IPS DF 19.7 (cell line): ENCODE measurements around the gene YY1AP1.
"Not testable (repeated sequence)": the region's sequence is repeated elsewhere in the genome, so short reads cannot be mapped to it uniquely, and the experiment has no call there.

Experiments used
- DNase-seq: peaks from one replicate; pipeline ENCODE4 v3.0.0-alpha.2; 2013; ENCODE audit warnings: low read depth, low spot score

YY1AP1 gene, protein sequence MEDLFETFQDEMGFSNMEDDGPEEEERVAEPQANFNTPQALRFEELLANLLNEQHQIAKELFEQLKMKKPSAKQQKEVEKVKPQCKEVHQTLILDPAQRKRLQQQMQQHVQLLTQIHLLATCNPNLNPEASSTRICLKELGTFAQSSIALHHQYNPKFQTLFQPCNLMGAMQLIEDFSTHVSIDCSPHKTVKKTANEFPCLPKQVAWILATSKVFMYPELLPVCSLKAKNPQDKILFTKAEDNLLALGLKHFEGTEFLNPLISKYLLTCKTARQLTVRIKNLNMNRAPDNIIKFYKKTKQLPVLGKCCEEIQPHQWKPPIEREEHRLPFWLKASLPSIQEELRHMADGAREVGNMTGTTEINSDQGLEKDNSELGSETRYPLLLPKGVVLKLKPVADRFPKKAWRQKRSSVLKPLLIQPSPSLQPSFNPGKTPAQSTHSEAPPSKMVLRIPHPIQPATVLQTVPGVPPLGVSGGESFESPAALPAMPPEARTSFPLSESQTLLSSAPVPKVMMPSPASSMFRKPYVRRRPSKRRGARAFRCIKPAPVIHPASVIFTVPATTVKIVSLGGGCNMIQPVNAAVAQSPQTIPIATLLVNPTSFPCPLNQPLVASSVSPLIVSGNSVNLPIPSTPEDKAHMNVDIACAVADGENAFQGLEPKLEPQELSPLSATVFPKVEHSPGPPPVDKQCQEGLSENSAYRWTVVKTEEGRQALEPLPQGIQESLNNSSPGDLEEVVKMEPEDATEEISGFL

DNA sequence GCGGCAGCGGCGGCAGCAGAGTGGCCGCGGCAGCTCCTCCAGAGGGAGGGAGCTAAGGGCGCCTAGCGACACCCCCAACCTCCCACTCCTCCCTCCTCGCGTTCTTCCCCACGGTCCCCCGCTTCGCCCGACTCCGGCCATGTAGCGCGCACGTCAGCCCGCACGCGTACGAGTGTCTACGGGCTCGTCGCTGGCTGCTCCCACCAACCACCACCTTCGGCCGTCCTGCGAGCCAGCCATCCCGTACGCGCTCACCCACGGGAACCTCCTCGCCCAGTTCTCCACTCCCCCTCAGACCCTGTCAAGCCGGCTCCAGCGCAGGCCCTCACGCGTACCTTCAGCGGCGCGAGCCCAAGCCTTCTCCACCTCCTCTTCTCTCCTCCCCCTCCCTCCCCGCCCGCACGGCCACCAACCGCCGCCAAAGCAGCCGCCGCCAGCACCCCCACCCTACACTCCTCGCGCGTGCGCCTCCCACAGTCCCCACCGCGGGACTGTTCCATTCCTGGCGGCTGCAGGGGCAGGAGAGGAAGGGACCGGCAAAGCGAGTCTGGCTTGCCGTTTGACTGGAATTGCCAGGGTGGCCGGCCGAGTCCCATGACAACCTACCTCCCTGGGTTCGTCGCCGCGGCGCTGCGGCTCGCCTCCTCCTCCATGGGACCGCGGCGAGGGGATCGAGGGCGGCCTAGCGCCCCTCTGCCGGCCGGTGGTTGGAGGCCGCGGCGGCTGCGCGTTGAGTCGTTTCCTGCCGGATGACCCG lies at the start of gene YY1AP1:
Gene YY1AP1 (minus strand): TSS at position 451 of the 757 bp plus-strand sequence. CDS start 8,338 bp downstream, outside the sequence.
- DNase-seq, result no peak

DNA sequence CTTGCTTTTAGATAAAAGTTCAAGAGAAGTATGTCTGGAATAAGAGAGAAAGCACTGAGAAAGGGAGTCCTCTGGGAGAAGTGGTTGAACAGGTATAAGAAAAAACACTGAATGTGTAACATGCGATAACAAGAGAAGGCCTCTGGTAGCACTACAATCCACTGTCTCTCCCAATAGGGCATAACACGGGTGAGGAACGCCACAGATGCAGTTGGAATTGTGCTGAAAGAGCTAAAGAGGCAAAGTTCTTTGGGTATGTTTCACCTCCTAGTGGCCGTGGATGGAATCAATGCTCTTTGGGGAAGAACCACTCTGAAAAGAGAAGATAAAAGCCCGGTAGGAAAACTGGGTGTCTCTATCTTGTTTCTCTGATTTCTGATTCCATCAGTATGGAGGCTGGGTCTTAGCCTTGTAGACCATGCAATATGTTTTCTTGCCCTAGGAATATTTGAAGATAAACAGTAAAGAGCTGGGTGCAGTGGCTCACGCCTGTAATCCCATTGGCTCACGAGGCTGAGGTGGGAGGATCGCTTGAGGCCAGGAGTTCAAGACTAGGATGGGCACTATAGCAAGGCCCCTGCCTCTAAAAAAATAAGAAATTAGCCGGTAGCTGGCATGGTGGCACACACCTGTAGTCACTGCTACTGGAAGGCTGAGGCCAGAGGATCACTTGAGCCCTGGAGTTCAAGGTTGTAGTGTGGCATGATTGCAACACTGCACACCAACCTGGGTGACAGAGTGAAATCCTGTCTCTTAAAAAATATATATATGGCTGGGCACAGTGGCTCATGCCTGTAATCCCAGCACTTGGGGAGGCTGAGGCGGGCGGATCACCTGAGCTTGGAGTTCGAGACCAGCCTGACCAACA lies 40.7 kb upstream of the YY1AP1 start:
- DNase-seq, result peak; percentile 60

DNA sequence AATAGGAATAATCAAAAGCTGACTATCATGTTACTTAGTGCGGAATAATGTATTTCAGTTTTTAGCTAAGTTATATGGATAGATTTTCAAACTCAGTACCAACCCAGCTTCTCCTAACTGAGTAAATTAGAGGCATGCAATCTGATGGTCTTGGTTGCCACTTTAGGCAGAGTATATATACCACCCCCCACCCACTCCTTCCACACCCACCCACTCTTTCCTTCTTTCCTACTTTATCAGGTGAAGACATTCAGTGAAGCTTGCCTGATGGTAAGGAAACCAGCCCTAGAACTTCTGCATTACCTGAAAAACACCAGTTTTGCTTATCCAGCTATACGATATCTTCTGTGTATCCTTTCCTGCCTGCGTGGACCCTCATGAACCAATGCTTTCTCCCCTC lies 36.6 kb upstream of the YY1AP1 start:
- DNase-seq, result no peak

DNA sequence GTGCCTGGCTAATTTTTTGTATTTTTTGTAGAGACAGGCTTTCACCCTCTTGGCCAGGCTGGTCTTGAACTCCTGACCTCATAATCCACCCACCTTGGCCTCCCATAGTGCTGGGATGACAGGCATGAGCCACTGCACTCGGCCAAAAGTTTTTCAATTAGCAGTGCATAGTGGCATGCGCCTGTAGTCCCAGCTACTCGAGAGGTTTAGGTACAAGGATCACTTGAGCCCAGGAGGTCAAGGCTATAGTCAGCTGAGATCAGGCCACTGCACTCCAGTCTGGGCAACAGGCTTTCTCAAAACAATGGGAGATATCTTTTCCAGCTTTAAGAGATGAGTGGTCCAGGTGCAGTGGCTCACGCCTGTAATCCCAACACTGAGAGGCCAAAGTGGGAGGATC lies 31.1 kb upstream of the YY1AP1 start:
- no peak for DNase-seq

DNA sequence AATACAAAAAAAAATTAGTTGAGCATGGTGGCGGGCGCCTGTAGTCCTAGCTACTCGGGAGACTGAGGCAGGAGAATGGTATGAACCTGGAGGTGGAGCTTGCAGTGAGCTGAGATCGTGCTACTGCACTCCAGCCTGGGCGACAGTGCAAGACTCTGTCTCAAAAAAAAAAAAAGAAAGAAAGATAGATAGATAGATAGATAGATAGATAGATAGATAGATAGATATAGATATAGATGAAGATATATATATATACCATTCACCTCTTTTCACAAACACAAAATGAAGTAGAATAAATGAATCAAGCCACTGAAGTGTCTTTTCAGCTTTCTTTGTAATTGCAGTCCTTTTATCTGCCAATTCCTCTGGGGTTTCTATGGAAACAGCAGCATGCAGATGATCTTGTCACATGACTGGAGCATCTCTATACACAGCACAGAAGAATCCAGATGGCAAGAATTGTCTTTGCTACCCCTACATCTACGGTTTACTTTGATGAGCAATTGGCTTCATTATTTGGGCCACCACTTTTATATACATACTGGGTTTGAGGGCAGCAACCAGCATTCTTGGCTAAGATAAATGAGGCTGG lies 30.0 kb upstream of the YY1AP1 start:
- not testable (repeated sequence) for DNase-seq

DNA sequence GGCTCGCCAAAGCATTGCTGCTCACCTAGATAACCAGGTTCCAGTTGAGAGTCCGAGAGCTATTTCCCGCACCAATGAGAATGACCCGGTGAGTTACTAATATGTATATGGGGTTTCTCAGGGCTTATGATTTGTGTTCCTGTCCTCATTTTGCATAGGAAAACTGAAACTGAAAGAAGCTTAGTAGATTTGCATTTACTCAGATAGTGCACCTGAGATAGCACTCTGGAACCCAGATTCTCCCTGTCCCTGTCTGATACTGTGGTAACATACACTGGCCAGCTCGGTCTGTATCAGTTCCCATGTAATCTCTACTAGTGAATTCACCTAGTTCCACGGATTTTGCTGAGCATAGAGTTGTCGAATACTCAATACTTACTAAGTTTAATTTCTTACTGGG lies 28.5 kb upstream of the YY1AP1 start:
- no peak for DNase-seq

DNA sequence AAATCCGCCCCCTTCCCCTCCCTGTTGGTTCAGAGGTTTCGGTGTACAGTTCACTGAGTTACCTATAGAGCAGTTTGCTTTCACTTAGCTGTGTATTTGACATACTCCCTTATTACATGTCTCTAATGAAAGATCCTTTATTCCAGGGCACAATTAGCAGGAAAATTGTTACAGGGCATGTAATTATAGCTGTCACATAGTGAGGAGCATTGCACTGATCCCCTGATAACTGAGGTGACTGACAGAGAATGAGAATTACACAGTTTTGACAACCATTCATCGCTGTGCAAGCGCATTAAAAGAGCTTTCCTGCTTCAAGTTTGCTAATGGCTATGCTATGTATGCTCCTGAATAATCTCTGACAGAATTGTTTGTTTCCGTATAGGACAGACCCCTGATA lies 27.2 kb upstream of the YY1AP1 start:
- DNase-seq, result no peak

DNA sequence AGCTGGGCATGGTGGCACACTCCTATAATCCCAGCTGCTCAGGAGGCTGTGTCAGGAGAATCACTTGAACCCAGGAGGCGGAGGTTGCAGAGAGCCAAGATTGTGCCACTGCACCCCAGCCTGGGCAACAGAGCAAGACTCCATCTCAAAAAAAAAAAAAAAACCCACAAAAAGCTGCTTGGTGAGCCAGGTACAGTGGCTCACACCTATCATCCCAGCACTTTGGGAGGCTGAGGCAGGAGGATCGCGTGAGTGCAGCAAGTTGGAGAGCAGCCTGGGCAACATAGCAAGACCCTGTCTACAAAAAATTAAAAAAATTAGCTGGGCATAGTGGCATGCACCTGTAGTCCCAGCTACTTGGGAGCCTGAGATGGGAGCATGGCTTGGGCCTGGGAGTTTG lies 26.5 kb upstream of the YY1AP1 start:
- not testable (repeated sequence) for DNase-seq

DNA sequence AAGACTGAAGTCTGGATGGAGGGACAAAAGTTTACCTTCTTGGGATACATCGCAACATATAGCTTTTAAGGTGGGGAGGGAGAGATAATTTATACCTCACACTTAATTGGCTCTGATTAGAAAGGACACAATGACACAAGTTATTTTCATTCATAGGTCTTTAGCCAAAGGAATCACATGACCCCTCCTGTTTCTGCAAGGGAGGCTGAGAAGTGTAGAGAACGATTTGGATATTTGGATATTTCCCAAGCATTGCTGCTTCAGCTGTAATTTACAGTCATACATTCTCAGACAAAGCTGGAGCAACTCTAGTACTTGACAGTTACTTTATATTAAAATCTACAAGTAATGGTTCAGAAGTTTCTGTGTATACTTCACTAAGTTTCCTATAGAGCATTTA lies 24.5 kb upstream of the YY1AP1 start:
- no peak for DNase-seq

DNA sequence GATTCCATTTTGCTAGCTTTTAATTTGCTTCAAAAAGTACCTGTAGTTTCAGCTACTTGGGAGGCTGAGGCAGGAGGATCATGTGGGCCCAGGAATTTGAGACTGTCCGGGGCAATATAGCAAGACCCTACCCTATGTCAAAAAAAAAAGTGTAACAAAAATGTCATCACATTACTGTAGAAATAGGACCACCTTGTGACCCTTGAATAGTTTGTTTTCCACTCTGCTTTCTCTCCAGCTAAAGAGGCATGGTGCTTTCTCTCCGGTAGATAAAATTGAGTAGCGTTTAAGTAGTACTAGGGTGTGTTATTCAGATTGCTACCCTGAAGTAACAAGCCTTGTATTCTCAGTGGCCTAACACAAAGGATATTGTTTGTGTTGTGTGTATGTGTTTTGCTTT lies 24.1 kb upstream of the YY1AP1 start:
- DNase-seq, result not testable (repeated sequence)

DNA sequence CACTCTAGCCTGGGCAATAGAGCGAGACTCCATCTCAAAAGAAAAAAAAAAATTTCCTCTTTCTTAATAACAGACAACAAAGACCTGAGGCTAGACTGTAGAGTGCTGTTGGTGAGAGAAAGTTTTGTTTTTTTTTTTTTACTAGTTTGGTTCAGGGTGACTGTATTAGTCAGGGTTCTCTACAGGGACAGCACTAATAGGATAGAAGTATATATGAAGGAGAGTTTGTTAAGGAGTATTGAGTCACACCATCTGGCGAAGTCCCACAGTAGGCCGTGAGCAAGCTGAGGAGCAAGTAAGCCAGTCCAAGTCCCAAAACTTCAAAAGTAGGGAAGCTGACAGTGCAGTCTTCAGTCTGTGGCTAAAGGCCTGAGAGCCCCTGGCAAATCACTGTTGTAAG lies 22.9 kb upstream of the YY1AP1 start:
- not testable (repeated sequence) for DNase-seq

DNA sequence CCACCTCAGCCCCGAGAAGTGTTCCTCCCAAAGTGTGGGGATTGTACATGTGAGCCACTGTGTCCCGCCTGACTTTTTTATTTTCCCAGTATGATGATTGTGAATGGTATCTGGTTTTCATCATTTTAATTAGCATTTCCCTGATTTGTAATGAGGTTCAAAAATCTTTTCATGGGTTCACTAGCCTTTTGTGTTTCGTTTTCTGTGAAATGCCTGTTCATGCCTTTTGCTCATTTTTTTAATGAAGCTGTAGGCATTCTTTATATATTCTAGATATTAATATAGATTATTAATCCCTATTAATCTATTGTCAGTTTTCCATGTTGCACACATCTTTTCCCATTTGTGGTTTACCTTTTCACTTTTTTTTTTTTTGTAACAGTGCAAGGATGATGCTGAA lies 20.8 kb upstream of the YY1AP1 start:
- DNase-seq, result no peak

DNA sequence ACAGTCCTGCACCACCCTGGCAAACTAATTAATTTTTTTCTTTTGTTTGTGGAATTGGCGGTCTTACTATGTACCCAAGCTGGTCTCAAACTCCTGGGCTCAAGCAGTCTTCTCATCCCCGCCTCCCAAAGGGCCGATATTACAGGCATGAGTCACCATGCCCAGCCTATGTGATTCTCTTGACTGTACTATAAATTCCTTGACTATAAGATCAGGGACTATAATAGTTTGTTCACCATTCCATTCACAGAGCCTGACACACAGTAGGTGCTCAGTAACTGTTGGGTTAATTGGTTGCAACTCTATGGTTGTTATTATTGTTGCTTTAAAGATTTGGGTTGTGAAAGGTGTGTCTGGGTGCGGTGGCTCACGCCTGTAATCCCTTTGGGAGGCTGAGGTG lies 17.6 kb upstream of the YY1AP1 start:
- no peak for DNase-seq

DNA sequence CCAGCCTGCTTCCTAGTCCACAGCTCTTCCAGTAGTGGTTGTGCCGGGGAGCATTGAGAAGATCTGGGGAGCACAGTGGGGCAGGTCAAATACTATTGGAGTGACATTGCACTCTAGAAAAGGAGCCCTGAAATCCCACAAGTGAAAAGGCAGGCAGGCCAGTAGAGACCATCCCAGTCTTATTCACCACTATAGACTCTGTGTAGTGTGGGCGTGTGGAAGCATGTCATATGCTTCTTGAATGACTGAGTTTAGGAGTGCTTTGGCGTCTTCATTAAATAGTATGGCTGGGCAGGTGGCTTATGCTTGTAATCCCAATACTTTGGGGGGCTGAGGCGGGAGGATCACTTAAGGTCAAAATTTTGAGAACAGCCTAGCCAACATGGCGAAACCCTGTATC lies 15.8 kb upstream of the YY1AP1 start:
- DNase-seq, result not testable (repeated sequence)

DNA sequence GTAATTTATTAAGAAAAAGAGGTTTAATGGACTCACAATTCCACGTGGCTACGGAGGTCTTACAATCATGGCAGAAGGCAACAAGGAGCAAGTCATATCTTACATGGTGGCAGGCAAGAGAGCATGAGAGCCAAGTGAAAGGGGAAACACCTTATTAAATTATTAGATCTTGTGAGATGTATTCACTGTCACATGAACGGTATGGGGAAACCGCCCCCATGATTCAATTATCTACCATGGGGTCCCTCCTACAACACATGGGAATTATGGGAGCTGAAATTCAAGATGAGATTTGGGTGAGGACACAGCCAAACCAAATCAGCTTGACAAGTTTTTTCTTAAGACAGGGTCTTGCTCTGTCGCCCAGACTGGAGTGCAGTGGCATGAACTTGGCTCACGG lies 14.6 kb upstream of the YY1AP1 start:
- DNase-seq, result no peak

DNA sequence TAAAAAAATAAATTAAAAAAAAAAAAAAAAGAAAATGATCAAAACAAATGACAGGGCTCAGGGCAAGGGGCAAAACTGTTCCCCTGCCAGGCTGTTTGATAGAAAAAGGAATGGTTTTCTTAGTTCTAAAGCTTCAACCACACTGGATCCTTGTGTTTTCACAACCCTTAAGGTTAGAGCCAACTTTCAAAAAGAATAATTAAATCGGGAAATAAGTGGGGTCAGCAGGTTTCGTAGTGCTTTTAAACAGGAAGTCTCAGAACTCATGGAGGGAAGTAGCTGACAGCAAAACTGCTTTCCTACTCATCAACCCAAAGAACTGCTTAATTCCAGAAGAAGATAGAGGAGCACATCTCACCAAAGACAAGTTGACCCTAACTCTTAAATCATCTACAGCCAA lies 13.1 kb upstream of the YY1AP1 start:
- not testable (repeated sequence) for DNase-seq

DNA sequence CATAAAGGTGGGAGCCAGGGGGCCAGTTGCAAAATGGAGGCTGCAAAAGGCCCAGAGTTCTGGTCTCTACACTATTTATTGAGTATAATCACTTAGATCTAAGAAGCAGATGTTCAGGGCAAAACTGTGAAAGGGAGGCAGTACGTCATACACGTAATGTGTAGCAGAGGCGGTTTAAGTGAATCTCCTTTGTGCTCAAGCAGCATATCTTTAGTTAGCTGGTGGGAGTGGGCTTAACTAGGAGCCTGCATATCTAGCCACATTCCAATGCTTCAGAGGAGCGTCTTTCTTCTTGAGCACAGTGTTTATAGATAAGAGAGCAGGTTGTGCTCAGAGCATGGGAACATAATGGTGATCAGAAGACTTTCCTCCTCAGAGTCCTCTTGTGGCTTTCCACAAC lies 10.5 kb upstream of the YY1AP1 start:
- DNase-seq, result not testable (repeated sequence)

DNA sequence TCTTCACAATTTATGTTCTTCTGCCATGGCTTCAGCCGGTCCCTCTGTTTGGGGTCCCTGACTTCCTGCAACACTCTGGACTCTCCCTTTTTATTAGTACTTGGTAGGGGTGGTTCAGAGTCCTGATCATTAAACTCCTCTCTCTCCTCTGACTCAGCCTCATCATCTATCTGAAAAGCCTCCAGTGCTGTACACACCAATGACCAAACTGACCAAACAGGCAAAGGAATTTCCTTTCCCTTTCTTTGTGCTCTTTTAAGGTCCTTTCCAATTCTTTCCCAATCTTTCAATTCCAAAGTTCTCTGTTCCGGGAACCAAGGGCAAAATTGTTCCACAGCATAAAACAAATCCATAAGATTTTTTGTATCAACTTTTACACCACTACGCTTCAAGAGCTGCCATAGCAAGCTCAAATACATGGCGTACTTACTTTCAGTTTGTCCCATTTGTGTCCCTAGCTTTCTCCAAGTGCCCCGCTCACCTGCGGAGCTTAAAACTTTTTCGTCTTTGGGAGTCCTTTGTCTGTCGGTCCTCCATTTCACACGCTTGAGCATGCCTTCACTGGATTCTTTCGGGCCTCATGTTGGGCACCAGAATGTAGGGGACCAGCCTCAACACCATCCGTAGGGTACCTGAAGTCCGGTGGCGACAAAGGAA lies 9.9 kb upstream of the YY1AP1 start:
- DNase-seq, result no peak

DNA sequence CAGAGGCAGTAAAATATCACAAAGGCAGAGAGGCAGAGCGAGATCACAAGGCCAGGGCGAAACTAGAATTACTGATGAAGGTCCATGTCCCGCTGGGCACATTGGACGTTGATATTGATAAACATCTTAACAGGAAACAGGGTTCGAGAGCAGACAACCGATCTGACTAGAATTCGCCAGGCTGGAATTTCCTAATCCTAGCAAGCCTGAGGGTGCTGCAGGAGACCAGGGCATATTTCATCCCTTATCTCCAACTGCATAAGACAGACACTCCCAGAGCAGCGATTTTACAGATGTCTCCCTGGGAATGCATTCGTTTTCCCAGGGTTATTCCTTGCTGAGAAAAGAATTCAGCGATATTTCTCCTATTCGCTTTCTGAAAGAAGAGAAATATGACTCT lies 9.0 kb upstream of the YY1AP1 start:
- not testable (repeated sequence) for DNase-seq

DNA sequence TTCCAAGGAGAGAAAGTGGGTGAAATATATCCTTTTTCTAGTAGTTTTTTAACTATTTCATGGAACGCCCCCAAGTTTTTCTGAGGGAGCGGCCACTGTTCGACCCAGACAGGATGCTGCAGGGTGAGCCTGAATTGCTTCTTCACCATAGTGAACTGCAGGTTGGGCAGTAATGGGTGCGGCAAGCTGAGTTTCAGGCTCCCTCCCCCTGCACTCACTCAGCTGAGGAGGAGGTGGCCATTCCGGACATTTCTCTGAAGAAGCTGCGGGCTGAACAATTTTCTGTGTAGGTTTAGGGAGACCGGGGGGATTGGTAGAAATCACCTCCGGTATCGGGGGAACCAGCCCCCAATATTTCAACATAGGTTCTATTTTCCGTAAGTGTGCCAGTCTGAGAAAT lies 8.5 kb upstream of the YY1AP1 start:
- DNase-seq, result no peak
